Hepatocyte (in vitro differentiated cells): Measurements from ENCODE around the gene NDRG3. TPM values are rescaled to one million over a fixed set of nuclear protein-coding genes. Genes with fewer than 3 reads are reported as not detected.

Experiments used
- DNase-seq: peaks from one replicate; pipeline ENCODE4 v3.0.0-alpha.2; 2016; ENCODE audit warnings: low spot score
- H2AFZ ChIP-seq: fragments of 200-600 bp; sonication (generic); 2 replicates; pipeline ENCODE4 v1.6.0; 2016; ENCODE audit warnings: antibody characterized with exemption, mild to moderate bottlenecking
- H3K27ac ChIP-seq: fragments of 200-600 bp; sonication (generic); 2 replicates; pipeline ENCODE4 v1.5.1; 2016; ENCODE audit warnings: mild to moderate bottlenecking
- H3K27me3 ChIP-seq: fragments of 200-600 bp; sonication (generic); 2 replicates; pipeline ENCODE4 v1.6.1; 2016
- H3K36me3 ChIP-seq: fragments of 200-600 bp; sonication (generic); replicated peaks from 2 replicates; pipeline ENCODE4 v1.5.1; 2016; ENCODE audit warnings: low read depth; ENCODE audit not compliant: insufficient read depth
- H3K4me1 ChIP-seq: fragments of 200-600 bp; sonication (generic); 2 replicates; pipeline ENCODE4 v1.5.1; 2016; ENCODE audit warnings: mild to moderate bottlenecking, moderate library complexity; ENCODE audit not compliant: insufficient read depth
- H3K4me2 ChIP-seq: fragments of 200-600 bp; sonication (generic); 2 replicates; pipeline ENCODE4 v1.6.0; 2016
- H3K4me3 ChIP-seq: fragments of 200-600 bp; sonication (generic); 2 replicates; pipeline ENCODE4 v1.5.1; 2016; ENCODE audit warnings: mild to moderate bottlenecking
- H3K79me2 ChIP-seq: fragments of 200-600 bp; sonication (generic); 2 replicates; pipeline ENCODE4 v1.6.0; 2017; ENCODE audit warnings: mild to moderate bottlenecking
- H3K9me2 ChIP-seq: fragments of 200-600 bp; sonication (generic); replicated peaks from 2 replicates; pipeline ENCODE4 v1.6.0; 2017; ENCODE audit warnings: mild to moderate bottlenecking; ENCODE audit not compliant: insufficient read depth
- H3K9me3 ChIP-seq: fragments of 200-600 bp; sonication (generic); 2 replicates; pipeline ENCODE4 v1.5.1; 2016; ENCODE audit warnings: low read depth, mild to moderate bottlenecking
- H4K20me1 ChIP-seq: fragments of 200-600 bp; sonication (generic); 2 replicates; pipeline ENCODE4 v1.6.0; 2016; ENCODE audit warnings: mild to moderate bottlenecking; ENCODE audit not compliant: insufficient read depth, poor library complexity, severe bottlenecking
- EZH2 ChIP-seq: fragments of 200-600 bp; sonication (generic); IDR thresholded peaks from 2 replicates; pipeline ENCODE4 v1.6.1; 2016; ENCODE audit warnings: antibody characterized with exemption, mild to moderate bottlenecking, borderline replicate concordance
- EZH2phosphoT487 ChIP-seq: fragments of 200-600 bp; sonication (generic); IDR thresholded peaks from one replicate; pipeline ENCODE4 v1.6.1; 2018; ENCODE audit warnings: antibody characterized with exemption, mild to moderate bottlenecking, low read depth, moderate library complexity; ENCODE audit not compliant: unreplicated experiment, severe bottlenecking
- WGBS: methylation state at CpG from one replicate; pipeline ENCODE4 v1.1.6; 2016; ENCODE audit warnings: low lambda C conversion rate; ENCODE audit errors: missing lambda C conversion rate; 5-methylcytosine and 5-hydroxymethylcytosine counted together
- polyA plus RNA-seq: library from polyadenylated mRNA; unstranded; fragments of >200 nt; fragmentation: Nextera tagmentation; extraction: Ambion mirVana; gene quantifications from 2 replicates; pipeline ENCODE4 v1.2.1, GENCODE V29; 2016
- total RNA-seq: library from RNA; depleted of rRNA; stranded (reverse); fragments of >200 nt; gene quantifications from 2 replicates; pipeline ENCODE4 v1.2.3, GENCODE V29; 2014
- TF ChIP-seq, protein P1 (sequence below): fragments of 200-600 bp; sonication (generic); IDR thresholded peaks from 2 replicates; pipeline ENCODE4 v1.5.1; 2016; ENCODE audit warnings: antibody characterized with exemption, mild to moderate bottlenecking; ENCODE audit not compliant: poor library complexity

Gene NDRG3
- total and polyA plus RNA-seq, 2 experiments from 2014 or later = 19.1 to 19.5 TPM

- H2AFZ ChIP-seq = peak within 1 kb of the TSS; percentile 97
- peaks cover 6% of the 10 kb centered on the region for H3K79me2 ChIP-seq
- peak; percentile 98 for DNase-seq
- peak within 1 kb of the TSS; percentile 74 for H3K4me3 ChIP-seq
- H3K4me1 ChIP-seq = peaks cover 4% of the 10 kb centered on the region
- H3K27ac ChIP-seq = peak within 1 kb of the TSS; percentile 99
- no peaks in the 10 kb centered on the region for H3K27me3 ChIP-seq
- no peaks in the 10 kb centered on the region for H3K36me3 ChIP-seq
- TF ChIP-seq EZH2phosphoT487 (no peak), EZH2 (no peak)
- TF ChIP-seq, protein P1, sequence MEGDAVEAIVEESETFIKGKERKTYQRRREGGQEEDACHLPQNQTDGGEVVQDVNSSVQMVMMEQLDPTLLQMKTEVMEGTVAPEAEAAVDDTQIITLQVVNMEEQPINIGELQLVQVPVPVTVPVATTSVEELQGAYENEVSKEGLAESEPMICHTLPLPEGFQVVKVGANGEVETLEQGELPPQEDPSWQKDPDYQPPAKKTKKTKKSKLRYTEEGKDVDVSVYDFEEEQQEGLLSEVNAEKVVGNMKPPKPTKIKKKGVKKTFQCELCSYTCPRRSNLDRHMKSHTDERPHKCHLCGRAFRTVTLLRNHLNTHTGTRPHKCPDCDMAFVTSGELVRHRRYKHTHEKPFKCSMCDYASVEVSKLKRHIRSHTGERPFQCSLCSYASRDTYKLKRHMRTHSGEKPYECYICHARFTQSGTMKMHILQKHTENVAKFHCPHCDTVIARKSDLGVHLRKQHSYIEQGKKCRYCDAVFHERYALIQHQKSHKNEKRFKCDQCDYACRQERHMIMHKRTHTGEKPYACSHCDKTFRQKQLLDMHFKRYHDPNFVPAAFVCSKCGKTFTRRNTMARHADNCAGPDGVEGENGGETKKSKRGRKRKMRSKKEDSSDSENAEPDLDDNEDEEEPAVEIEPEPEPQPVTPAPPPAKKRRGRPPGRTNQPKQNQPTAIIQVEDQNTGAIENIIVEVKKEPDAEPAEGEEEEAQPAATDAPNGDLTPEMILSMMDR = no peak
- H3K9me3 ChIP-seq = no peaks in the 10 kb centered on the region
- 2% methylated on average over 57 of the region's 61 CpGs for WGBS
- H3K4me2 ChIP-seq = peak within 1 kb of the TSS; percentile 95
- H3K9me2 ChIP-seq = no peaks in the 10 kb centered on the region
- no peaks in the 10 kb centered on the region for H4K20me1 ChIP-seq
Observed at GRCh38 chr20:36773597-36774390, 27.9 kb upstream of the NDRG3 start, which contains the start of gene DSN1. TSS of gene DSN1 (minus strand) at chr20:36773763. CDS start at chr20:36771458, 2,305 bp downstream.

GRCh38 chr20:36773107-36773596, 27.3 kb upstream of the NDRG3 start:
- TF ChIP-seq EZH2 (no peak), EZH2phosphoT487 (no peak)
- TF ChIP-seq, protein P1 = no peak
- no peaks in the 10 kb centered on the region for H3K9me3 ChIP-seq
- H3K4me1 ChIP-seq = peaks cover 4% of the 10 kb centered on the region
- DNase-seq = no peak
- H3K27me3 ChIP-seq = no peaks in the 10 kb centered on the region
- H2AFZ ChIP-seq = peak overlapping the region; percentile 31
- no peaks in the 10 kb centered on the region for H3K36me3 ChIP-seq
- H3K79me2 ChIP-seq = peaks cover 6% of the 10 kb centered on the region
- 4% methylated on average over 23 of the region's 28 CpGs for WGBS
- H4K20me1 ChIP-seq = no peaks in the 10 kb centered on the region
- peak overlapping the region; percentile 56 for H3K27ac ChIP-seq
- peak overlapping the region; percentile 95 for H3K4me2 ChIP-seq
- no peaks in the 10 kb centered on the region for H3K9me2 ChIP-seq
- H3K4me3 ChIP-seq = peak overlapping the region; percentile 36

GRCh38 chr20:36770680-36771079, 24.8 kb upstream of the NDRG3 start:
- WGBS = 88% methylated on average over 7 of the region's 7 CpGs
- no peak overlapping the region for H3K4me3 ChIP-seq
- H2AFZ ChIP-seq = no peak overlapping the region
- H3K27ac ChIP-seq = no peak overlapping the region
- no peaks in the 10 kb centered on the region for H3K36me3 ChIP-seq
- H3K9me3 ChIP-seq = no peaks in the 10 kb centered on the region
- no peaks in the 10 kb centered on the region for H4K20me1 ChIP-seq
- H3K9me2 ChIP-seq = no peaks in the 10 kb centered on the region
- no peak overlapping the region for H3K4me2 ChIP-seq
- DNase-seq = no peak
- peaks cover 6% of the 10 kb centered on the region for H3K79me2 ChIP-seq
- no peaks in the 10 kb centered on the region for H3K27me3 ChIP-seq
- TF ChIP-seq, protein P1 = no peak
- TF ChIP-seq EZH2 (no peak), EZH2phosphoT487 (no peak)
- H3K4me1 ChIP-seq = peaks cover 4% of the 10 kb centered on the region
